Sigmoid colon (tissue), 4 donors: ENCODE results near the gene AMH.

ENCODE experiments used
- EP300 ChIP-seq, 4 donors: sonication (generic); formaldehyde crosslinking; IDR thresholded peaks; one replicate each; pipeline ENCODE4 v1.6.1; 2017; ENCODE audit warnings: antibody characterized with exemption in 4 of 4
- POLR2A ChIP-seq, 2 donors: fragments of 450-650 bp; IDR thresholded peaks; one replicate each; pipeline ENCODE4 v1.6.1; 2016; ENCODE audit warnings: antibody characterized with exemption in 2 of 2, mild to moderate bottlenecking in 2 of 2, moderate library complexity in 2 of 2
- TF ChIP-seq, protein P1 (sequence below), 4 experiments: fragments of 450-650 bp in 3 of 4; fragments of 200-600 bp in 1 of 4; IDR thresholded peaks; one replicate each; pipeline ENCODE4 v1.5.1; 2016 to 2019; ENCODE audit warnings: antibody characterized with exemption in 4 of 4, mild to moderate bottlenecking in 3 of 4, moderate library complexity in 2 of 4

DNA sequence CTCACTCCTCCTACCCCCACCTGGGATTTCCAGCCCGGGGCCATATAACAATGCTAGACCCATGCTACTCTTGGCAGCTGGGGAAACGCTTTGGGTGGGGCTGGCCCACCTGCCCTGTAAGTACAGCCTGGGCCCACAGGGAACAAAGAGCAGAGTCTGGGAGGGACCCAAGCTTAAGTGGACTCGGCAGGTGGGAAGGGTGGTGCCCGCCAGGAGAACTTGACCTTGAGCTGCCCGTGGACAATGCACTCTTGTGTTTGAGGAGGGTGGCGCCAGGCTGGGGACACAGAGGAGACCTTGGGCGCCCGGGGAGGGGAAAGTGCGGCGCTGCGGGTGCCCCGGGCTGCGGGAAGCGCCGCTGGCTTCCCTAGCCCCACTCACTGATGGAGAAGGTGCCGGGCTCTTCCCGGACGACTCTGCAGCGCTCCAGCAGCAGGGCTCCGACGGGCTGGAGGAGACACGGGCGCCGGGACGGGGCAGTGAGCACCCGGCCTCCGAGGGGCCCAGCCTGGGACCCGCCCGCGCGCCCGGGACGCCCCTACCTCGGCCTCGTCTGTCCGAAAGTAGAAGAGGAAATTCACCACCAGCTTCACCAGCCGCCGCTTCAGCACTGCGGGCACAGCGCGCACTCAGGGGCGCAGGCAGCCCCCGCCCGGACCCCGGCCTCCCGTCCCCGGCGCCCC lies 13.6 kb upstream of the AMH start:
- TF ChIP-seq, protein P1, sequence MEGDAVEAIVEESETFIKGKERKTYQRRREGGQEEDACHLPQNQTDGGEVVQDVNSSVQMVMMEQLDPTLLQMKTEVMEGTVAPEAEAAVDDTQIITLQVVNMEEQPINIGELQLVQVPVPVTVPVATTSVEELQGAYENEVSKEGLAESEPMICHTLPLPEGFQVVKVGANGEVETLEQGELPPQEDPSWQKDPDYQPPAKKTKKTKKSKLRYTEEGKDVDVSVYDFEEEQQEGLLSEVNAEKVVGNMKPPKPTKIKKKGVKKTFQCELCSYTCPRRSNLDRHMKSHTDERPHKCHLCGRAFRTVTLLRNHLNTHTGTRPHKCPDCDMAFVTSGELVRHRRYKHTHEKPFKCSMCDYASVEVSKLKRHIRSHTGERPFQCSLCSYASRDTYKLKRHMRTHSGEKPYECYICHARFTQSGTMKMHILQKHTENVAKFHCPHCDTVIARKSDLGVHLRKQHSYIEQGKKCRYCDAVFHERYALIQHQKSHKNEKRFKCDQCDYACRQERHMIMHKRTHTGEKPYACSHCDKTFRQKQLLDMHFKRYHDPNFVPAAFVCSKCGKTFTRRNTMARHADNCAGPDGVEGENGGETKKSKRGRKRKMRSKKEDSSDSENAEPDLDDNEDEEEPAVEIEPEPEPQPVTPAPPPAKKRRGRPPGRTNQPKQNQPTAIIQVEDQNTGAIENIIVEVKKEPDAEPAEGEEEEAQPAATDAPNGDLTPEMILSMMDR (IDR thresholded peaks at IDR 0.05) = no peak
- TF ChIP-seq EP300 (IDR thresholded peaks at IDR 0.05) (no peak), POLR2A (IDR thresholded peaks at IDR 0.05) (peak in 1 of 2 donors; percentile 21)
